ENCODE data around the gene VWC2.

GRCh38 chr7:49840751-49841405 lies 67.4 kb downstream of the VWC2 start:
- no peak for TF ChIP-seq CTCF (IDR thresholded peaks at IDR 0.05)
- TF ChIP-seq SMC3 (IDR thresholded peaks at IDR 0.05; ENCODE audit: low read depth, low read length), result no peak
- TF ChIP-seq PBX3 (IDR thresholded peaks at IDR 0.05), result no peak
- no peak for TF ChIP-seq FOSL2 (IDR thresholded peaks at IDR 0.05; ENCODE audit: borderline replicate concordance, low read depth)
